HCT116 (cell line): ENCODE measurements around the gene ETHE1. TPM values are rescaled to one million over a fixed set of nuclear protein-coding genes. Genes with fewer than 3 reads are reported as not detected.

Source experiments
- ATAC-seq: fragments of 200-7000 bp; cut with Tn5 transposase; 2 replicates; pipeline ENCODE4 v1.9.1; 2020; ENCODE audit warnings: mild to moderate bottlenecking, moderate library complexity
- BruUV-seq: library from RNA; stranded (reverse); fragments of 400-500 nt; replicated peaks from 2 replicates; lab custom pipeline; 2021; lab: Mats Ljungman, UMichigan
- CTCF ChIA-PET: fragments of 300-600 bp; sonication (Branson Sonifier 250); formaldehyde crosslinking; loops from one replicate; lab custom pipeline; 2021; ENCODE audit warnings: antibody characterized with exemption; lab: Charles Lee
- POLR2A ChIA-PET: fragments of 300-600, 350-600 bp; sonication (Branson Sonifier 250); formaldehyde crosslinking; loops from one replicate; lab custom pipeline; 2021; ENCODE audit warnings: antibody characterized with exemption; lab: Charles Lee
- RAD21 ChIA-PET, 2 experiments: fragments of 300-600 bp; sonication (Branson Sonifier 250); formaldehyde crosslinking; loops; one replicate each; lab custom pipeline; 2023; ENCODE audit warnings: low total read pairs in 2 of 2; ENCODE audit not compliant: uncharacterized antibody in 2 of 2, unreplicated experiment in 2 of 2, low non-redundant PET in 1 of 2; lab: Charles Lee
- DNase-seq: peaks from one replicate; pipeline ENCODE4 v3.0.0-alpha.2; 2010; ENCODE audit warnings: low read depth, low spot score
- H2AFZ ChIP-seq: fragments of 200-600 bp; shearing (Covaris generic), sonication (generic); 2 replicates; pipeline ENCODE4 v1.6.1; 2017; ENCODE audit warnings: low read depth, mixed run types, mixed read lengths, antibody characterized with exemption, low read length; ENCODE audit not compliant: poor library complexity, severe bottlenecking
- H3K27ac ChIP-seq: 2 replicates; pipeline ENCODE4 v1.5.1; 2012; ENCODE audit warnings: low read depth, low read length
- H3K27me3 ChIP-seq: fragments of 200-600 bp; sonication (generic); 2 replicates; pipeline ENCODE4 v1.6.1; 2016; ENCODE audit warnings: mixed run types, low read length, mixed read lengths; ENCODE audit not compliant: insufficient read depth
- H3K36me3 ChIP-seq, 2 experiments: fragments of 200-500 bp in 1 of 2; fragments of 200-600 bp in 1 of 2; sonication (Bioruptor generic) in 1 of 2; sonication (generic) in 1 of 2; 2 replicates each; pipeline versions ENCODE4 v1.5.1 to v1.6.1; 2014 to 2016; ENCODE audit warnings: low read length in 2 of 2, inconsistent platforms in 1 of 2, mixed read lengths in 1 of 2, mixed run types in 1 of 2; ENCODE audit not compliant: insufficient read depth in 2 of 2, control insufficient read depth in 1 of 2
- H3K4me1 ChIP-seq, 2 experiments: fragments of 200-600 bp in 1 of 2; sonication (generic) in 1 of 2; 2 replicates each; pipeline versions ENCODE4 v1.5.1 to v1.6.1; 2012 to 2017; ENCODE audit warnings: low read length in 2 of 2, inconsistent platforms in 1 of 2, mild to moderate bottlenecking in 1 of 2, mixed read lengths in 1 of 2, mixed run types in 1 of 2, moderate library complexity in 1 of 2; ENCODE audit not compliant: insufficient read depth in 2 of 2, control insufficient read depth in 1 of 2
- H3K4me2 ChIP-seq: fragments of 200-600 bp; sonication (generic); 2 replicates; pipeline ENCODE4 v1.6.1; 2017; ENCODE audit warnings: mixed run types, low read length, mixed read lengths
- H3K4me3 ChIP-seq, 2 experiments: fragments of 200-600 bp in 1 of 2; sonication (generic) in 1 of 2; replicated peaks in 1 of 2; 2 replicates each; pipeline ENCODE4 v1.5.1; 2011 to 2016; ENCODE audit warnings: low read length in 2 of 2, control low read depth in 1 of 2, low read depth in 1 of 2, mild to moderate bottlenecking in 1 of 2, mixed read lengths in 1 of 2, mixed run types in 1 of 2
- H3K79me2 ChIP-seq: fragments of 200-600 bp; sonication (generic); 2 replicates; pipeline ENCODE4 v1.6.1; 2017; ENCODE audit warnings: mild to moderate bottlenecking, mixed run types, low read length, moderate library complexity, mixed read lengths; ENCODE audit not compliant: insufficient read depth
- H3K9ac ChIP-seq: fragments of 200-600 bp; sonication (generic); 2 replicates; pipeline ENCODE4 v1.6.1; 2016; ENCODE audit warnings: low read length, mixed read lengths
- H3K9me2 ChIP-seq: fragments of 200-600 bp; sonication (generic), shearing (Covaris generic); 2 replicates; pipeline ENCODE4 v1.6.1; 2017; ENCODE audit warnings: mixed run types, mild to moderate bottlenecking, moderate library complexity; ENCODE audit not compliant: insufficient read depth
- H3K9me3 ChIP-seq, 2 experiments: fragments of 200-500 bp in 1 of 2; fragments of 200-600 bp in 1 of 2; sonication (Bioruptor generic) in 1 of 2; sonication (generic) in 1 of 2; 2 replicates each; pipeline ENCODE4 v1.6.1; 2014 to 2017; ENCODE audit warnings: low read length in 2 of 2, mixed read lengths in 2 of 2, inconsistent platforms in 1 of 2, low read depth in 1 of 2, mild to moderate bottlenecking in 1 of 2, mixed run types in 1 of 2, moderate library complexity in 1 of 2; ENCODE audit not compliant: control insufficient read depth in 1 of 2, insufficient read depth in 1 of 2
- H4K20me1 ChIP-seq: fragments of 200-600 bp; sonication (generic), shearing (Covaris generic); 2 replicates; pipeline ENCODE4 v1.6.1; 2017; ENCODE audit warnings: mixed run types, mild to moderate bottlenecking, moderate library complexity; ENCODE audit not compliant: insufficient read depth
- ATF3 ChIP-seq: IDR thresholded peaks from 2 replicates; pipeline ENCODE4 v1.6.1; 2012
- CBX3 ChIP-seq: IDR thresholded peaks from 2 replicates; pipeline ENCODE4 v1.6.1; 2012; ENCODE audit warnings: low read depth
- CEBPB ChIP-seq: IDR thresholded peaks from 2 replicates; pipeline ENCODE4 v1.6.1; 2012; ENCODE audit warnings: low read depth
- EGR1 ChIP-seq: IDR thresholded peaks from 2 replicates; pipeline ENCODE4 v1.6.1; 2012; ENCODE audit warnings: low read depth
- ELF1 ChIP-seq: IDR thresholded peaks from 2 replicates; pipeline ENCODE4 v1.6.1; 2012; ENCODE audit warnings: low read depth, borderline replicate concordance
- EZH2 ChIP-seq: fragments of 200-600 bp; sonication (generic); IDR thresholded peaks from 2 replicates; pipeline ENCODE4 v1.6.1; 2017; ENCODE audit warnings: antibody characterized with exemption, mixed run types
- EZH2phosphoT487 ChIP-seq: fragments of 200-600 bp; IDR thresholded peaks from 2 replicates; pipeline ENCODE4 v1.6.1; 2018; ENCODE audit warnings: antibody characterized with exemption, borderline replicate concordance
- FOSL1 ChIP-seq: IDR thresholded peaks from 2 replicates; pipeline ENCODE4 v1.6.1; 2012; ENCODE audit warnings: low read depth
- JUND ChIP-seq: IDR thresholded peaks from 2 replicates; pipeline ENCODE4 v1.6.1; 2012
- MAX ChIP-seq: IDR thresholded peaks from 2 replicates; pipeline ENCODE4 v1.6.1; 2012
- POLR2AphosphoS5 ChIP-seq: IDR thresholded peaks from 2 replicates; pipeline ENCODE4 v1.6.1; 2011; ENCODE audit warnings: mild to moderate bottlenecking, low read depth, low read length, moderate library complexity
- RAD21 ChIP-seq: IDR thresholded peaks from 2 replicates; pipeline ENCODE4 v1.6.1; 2012; ENCODE audit warnings: low read depth, mild to moderate bottlenecking
- REST ChIP-seq: IDR thresholded peaks from 2 replicates; pipeline ENCODE4 v1.6.1; 2012; ENCODE audit warnings: low read depth
- SP1 ChIP-seq: IDR thresholded peaks from 2 replicates; pipeline ENCODE4 v1.6.1; 2012; ENCODE audit warnings: low read depth
- SRF ChIP-seq: IDR thresholded peaks from 2 replicates; pipeline ENCODE4 v1.6.1; 2012; ENCODE audit warnings: low read depth
- TCF7L2 ChIP-seq: IDR thresholded peaks from 2 replicates; pipeline ENCODE4 v1.7.0; 2011; ENCODE audit warnings: borderline replicate concordance, inconsistent platforms; ENCODE audit not compliant: insufficient read depth, insufficient read length; ENCODE audit errors: extremely low read depth
- YY1 ChIP-seq: IDR thresholded peaks from 2 replicates; pipeline ENCODE4 v1.6.1; 2011; ENCODE audit warnings: low read length, low read depth, moderate library complexity, mild to moderate bottlenecking; ENCODE audit not compliant: insufficient replicate concordance; ENCODE audit errors: extremely low read depth
- ZBTB33 ChIP-seq: IDR thresholded peaks from 2 replicates; pipeline ENCODE4 v1.6.1; 2011; ENCODE audit warnings: mild to moderate bottlenecking, low read length, moderate library complexity; ENCODE audit not compliant: insufficient replicate concordance; ENCODE audit errors: extremely low read depth
- ZFX ChIP-seq: fragments of 450-650 bp; IDR thresholded peaks from 2 replicates; pipeline ENCODE4 v1.6.1; 2017
- ZNF274 ChIP-seq: fragments of 200-500 bp; sonication (Bioruptor generic); IDR thresholded peaks from 2 replicates; pipeline ENCODE4 v1.6.1; 2014; ENCODE audit warnings: mild to moderate bottlenecking, low read depth, low read length, inconsistent platforms
- intact Hi-C: fragments of 100-400 bp; cut with micrococcal nuclease; formaldehyde crosslinking; loops from 2 replicates; pipeline ENCODE4 v1.10.0; 2022
- total RNA-seq: library from RNA; stranded (reverse); gene quantifications from one replicate; pipeline ENCODE4 v1.2.1, GENCODE V29; 2021; ENCODE audit not compliant: unreplicated experiment

ETHE1 gene
- total RNA-seq, 1 experiment from 2014 or later, result 64.3 TPM

- Histone ChIP-seq H3K4me1 (peaks cover 22 to 42% of the 10 kb centered on the region in 2 experiments), H3K27ac (no peak overlapping the region), H3K4me3 (peak overlapping the region in 1 of 2 experiments; percentile 73; a peak in 1 of 4 replicates), H3K27me3 (no peaks in the 10 kb centered on the region), H4K20me1 (no peaks in the 10 kb centered on the region), H3K9me3 (no peaks in the 10 kb centered on the region), H3K9ac (no peak overlapping the region), H3K36me3 (no peaks in the 10 kb centered on the region), H3K9me2 (no peaks in the 10 kb centered on the region), H2AFZ (no peak overlapping the region), H3K4me2 (peak overlapping the region; percentile 100), H3K79me2 (no peaks in the 10 kb centered on the region)
- ATAC-seq (no peak), DNase-seq (no peak)
- RAD21 ChIA-PET, result no interaction called here
- CTCF ChIA-PET, result interaction anchor here (2.5 kb wide), 1 partner anchor 15 kb away, joined by 15 read pairs; no protein-coding TSS in a partner anchor
- TF ChIP-seq REST, result no peak
- no peak for TF ChIP-seq ZNF274
- TF ChIP-seq TCF7L2, result no peak
- no peak for TF ChIP-seq EZH2phosphoT487
- TF ChIP-seq SP1, result no peak
- no peak for TF ChIP-seq SRF
- no peak for TF ChIP-seq ATF3
- no peak for TF ChIP-seq YY1
- no peak for TF ChIP-seq CBX3
- TF ChIP-seq EGR1, result no peak
- TF ChIP-seq ZBTB33, result no peak
- TF ChIP-seq MAX, result no peak
- no peak for TF ChIP-seq RAD21
- no peak for TF ChIP-seq POLR2AphosphoS5
- TF ChIP-seq ZFX, result no peak
- no peak for TF ChIP-seq ELF1
- no peak for TF ChIP-seq EZH2
- TF ChIP-seq CEBPB, result no peak
- TF ChIP-seq FOSL1, result no peak
- no peak for TF ChIP-seq JUND
- POLR2A ChIA-PET, result interaction anchor here (1.8 kb wide), 1 partner anchor 13 kb away, joined by 5 read pairs; no protein-coding TSS in a partner anchor
- intact Hi-C loops, result no loop called here
- no TSS peak for BruUV-seq
Measured at GRCh38 chr19:43462383-43462782, 64.6 kb downstream of the ETHE1 start.
